Panc1 (cell line): ENCODE measurements around the gene ITGAD. TPM values are rescaled to one million over a fixed set of nuclear protein-coding genes. Genes with fewer than 3 reads are reported as not detected.
A peak's percentile ranks its signal among the peaks of the same experiment; 100 is the strongest.

ENCODE experiments used
- ATAC-seq: fragments of 200-7000 bp; cut with Tn5 transposase; 2 replicates; pipeline ENCODE4 v1.9.1; 2020; ENCODE audit warnings: mild to moderate bottlenecking, moderate library complexity
- BruUV-seq: library from RNA; stranded (reverse); fragments of 400-500 nt; replicated peaks from 2 replicates; lab custom pipeline; 2021; lab: Mats Ljungman, UMichigan
- CTCF ChIA-PET: fragments of 300-600 bp; sonication (Branson Sonifier 250); formaldehyde crosslinking; loops from one replicate; lab custom pipeline; 2022; ENCODE audit warnings: antibody characterized with exemption; lab: Charles Lee
- POLR2A ChIA-PET: fragments of 300-600 bp; sonication (Branson Sonifier 250); formaldehyde crosslinking; loops from one replicate; lab custom pipeline; 2022; ENCODE audit warnings: antibody characterized with exemption; lab: Charles Lee
- DNase-seq: peaks from one replicate; pipeline ENCODE4 v3.0.0-alpha.2; 2010; ENCODE audit warnings: low read depth, low spot score
- H3K27ac ChIP-seq: 2 replicates; pipeline ENCODE4 v1.5.1; 2011; ENCODE audit warnings: mild to moderate bottlenecking, low read length, inconsistent platforms
- H3K27me3 ChIP-seq: fragments of 200-500 bp; sonication (Bioruptor generic); 2 replicates; pipeline ENCODE4 v1.6.0; 2014; ENCODE audit warnings: low read length, inconsistent platforms; ENCODE audit not compliant: control insufficient read depth, insufficient read depth
- H3K36me3 ChIP-seq: fragments of 200-500 bp; sonication (Bioruptor generic); 2 replicates; pipeline ENCODE4 v1.5.1; 2014; ENCODE audit warnings: inconsistent platforms, mild to moderate bottlenecking, low read length, moderate library complexity; ENCODE audit not compliant: control insufficient read depth, insufficient read depth
- H3K4me1 ChIP-seq: 2 replicates; pipeline ENCODE4 v1.5.1; 2011; ENCODE audit warnings: inconsistent platforms, mild to moderate bottlenecking, low read length, moderate library complexity; ENCODE audit not compliant: control insufficient read depth, insufficient read depth
- H3K4me3 ChIP-seq, 2 experiments: 2 replicates each; pipeline ENCODE4 v1.5.1; 2011 to 2012; ENCODE audit warnings: low read depth in 2 of 2, low read length in 2 of 2, mild to moderate bottlenecking in 2 of 2, inconsistent platforms in 1 of 2, moderate library complexity in 1 of 2
- H3K9me3 ChIP-seq: fragments of 200-500 bp; sonication (Bioruptor generic); 2 replicates; pipeline ENCODE4 v1.5.1; 2014; ENCODE audit warnings: low read depth, mild to moderate bottlenecking, inconsistent platforms, low read length, moderate library complexity; ENCODE audit not compliant: control insufficient read depth, insufficient read depth
- POLR2AphosphoS5 ChIP-seq: IDR thresholded peaks from 2 replicates; pipeline ENCODE4 v1.6.1; 2012; ENCODE audit warnings: mild to moderate bottlenecking, low read depth, low read length, moderate library complexity
- SIN3A ChIP-seq: IDR thresholded peaks from 2 replicates; pipeline ENCODE4 v1.6.1; 2012; ENCODE audit warnings: low read depth, mild to moderate bottlenecking, low read length, moderate library complexity, borderline replicate concordance; ENCODE audit not compliant: insufficient read depth
- TCF7L2 ChIP-seq: IDR thresholded peaks from 2 replicates; pipeline ENCODE4 v1.6.1; 2011; ENCODE audit warnings: mild to moderate bottlenecking, low read depth, low read length, inconsistent platforms
- in situ Hi-C: cut with HindIII; loops from 2 replicates; pipeline ENCODE4 v1.10.0; 2016; ENCODE audit warnings: low sequenced_read_pairs, low pct_unique_long_range_greater_than_20kb
- intact Hi-C: fragments of 100-400 bp; cut with micrococcal nuclease; formaldehyde crosslinking; loops from one replicate; pipeline ENCODE4 v1.10.0; 2022; ENCODE audit not compliant: unreplicated experiment
- total RNA-seq: library from RNA; stranded (reverse); gene quantifications from one replicate; pipeline ENCODE4 v1.2.1, GENCODE V29; 2021; ENCODE audit not compliant: unreplicated experiment
- TF ChIP-seq, protein P1 (sequence below): fragments of 450-650 bp; IDR thresholded peaks from 2 replicates; pipeline ENCODE4 v1.5.1; 2017; ENCODE audit warnings: mild to moderate bottlenecking
- TF ChIP-seq, protein P2 (sequence below), 2 experiments: IDR thresholded peaks; 2 replicates each; pipeline ENCODE4 v1.6.1; 2011 to 2012; ENCODE audit warnings: low read depth in 2 of 2, control low read depth in 1 of 2, low read length in 1 of 2, mild to moderate bottlenecking in 1 of 2, moderate library complexity in 1 of 2; ENCODE audit not compliant: insufficient read depth in 1 of 2

ITGAD gene
- total RNA-seq, 1 experiment from 2014 or later, result not detected

DNA sequence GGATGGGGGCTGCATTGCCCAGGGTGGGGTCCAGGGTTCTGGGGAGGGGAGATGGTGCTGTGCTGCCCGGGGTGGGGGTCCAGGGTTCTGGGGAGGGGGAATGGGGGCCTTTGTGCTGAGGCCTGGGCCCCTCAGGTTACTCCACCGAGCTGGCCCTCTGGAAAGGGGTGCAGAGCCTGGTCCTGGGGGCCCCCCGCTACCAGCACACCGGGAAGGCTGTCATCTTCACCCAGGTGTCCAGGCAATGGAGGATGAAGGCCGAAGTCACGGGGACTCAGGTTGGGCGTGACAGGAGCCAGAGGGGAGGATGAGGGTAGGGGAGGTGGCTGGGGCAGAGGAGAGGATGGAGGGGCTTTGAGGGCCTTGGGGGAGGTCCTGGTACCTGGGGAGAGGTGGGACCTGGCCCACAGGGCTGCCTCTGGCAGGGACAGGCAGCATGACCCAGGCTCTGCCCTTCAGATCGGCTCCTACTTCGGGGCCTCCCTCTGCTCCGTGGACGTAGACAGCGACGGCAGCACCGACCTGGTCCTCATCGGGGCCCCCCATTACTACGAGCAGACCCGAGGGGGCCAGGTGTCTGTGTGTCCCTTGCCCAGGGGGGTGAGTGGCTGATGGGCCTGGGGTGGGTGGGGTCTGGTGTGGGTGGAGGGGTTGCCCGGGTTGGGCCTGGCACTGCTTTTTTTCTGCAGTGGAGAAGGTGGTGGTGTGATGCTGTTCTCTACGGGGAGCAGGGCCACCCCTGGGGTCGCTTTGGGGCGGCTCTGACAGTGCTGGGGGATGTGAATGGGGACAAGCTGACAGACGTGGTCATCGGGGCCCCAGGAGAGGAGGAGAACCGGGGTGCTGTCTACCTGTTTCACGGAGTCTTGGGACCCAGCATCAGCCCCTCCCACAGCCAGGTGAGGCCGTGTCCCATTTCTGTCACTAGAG is 30.4 kb upstream of the ITGAD start:
- no peak for DNase-seq
- POLR2A ChIA-PET, result no interaction called here
- no peaks in the 10 kb centered on the region for H3K36me3 ChIP-seq
- in situ Hi-C loops (no loop called here), intact Hi-C loops (no loop called here)
- H3K4me3 ChIP-seq, result no peak overlapping the region
- CTCF ChIA-PET, result no interaction called here
- no peaks in the 10 kb centered on the region for H3K9me3 ChIP-seq
- 0 out of 2 replicates have a peak, but pooled peaks have one; percentile 44 for ATAC-seq
- H3K27ac ChIP-seq, result no peak overlapping the region
- BruUV-seq, result no TSS peak
- H3K27me3 ChIP-seq, result no peaks in the 10 kb centered on the region
- no peaks in the 10 kb centered on the region for H3K4me1 ChIP-seq
- TF ChIP-seq, protein P1, sequence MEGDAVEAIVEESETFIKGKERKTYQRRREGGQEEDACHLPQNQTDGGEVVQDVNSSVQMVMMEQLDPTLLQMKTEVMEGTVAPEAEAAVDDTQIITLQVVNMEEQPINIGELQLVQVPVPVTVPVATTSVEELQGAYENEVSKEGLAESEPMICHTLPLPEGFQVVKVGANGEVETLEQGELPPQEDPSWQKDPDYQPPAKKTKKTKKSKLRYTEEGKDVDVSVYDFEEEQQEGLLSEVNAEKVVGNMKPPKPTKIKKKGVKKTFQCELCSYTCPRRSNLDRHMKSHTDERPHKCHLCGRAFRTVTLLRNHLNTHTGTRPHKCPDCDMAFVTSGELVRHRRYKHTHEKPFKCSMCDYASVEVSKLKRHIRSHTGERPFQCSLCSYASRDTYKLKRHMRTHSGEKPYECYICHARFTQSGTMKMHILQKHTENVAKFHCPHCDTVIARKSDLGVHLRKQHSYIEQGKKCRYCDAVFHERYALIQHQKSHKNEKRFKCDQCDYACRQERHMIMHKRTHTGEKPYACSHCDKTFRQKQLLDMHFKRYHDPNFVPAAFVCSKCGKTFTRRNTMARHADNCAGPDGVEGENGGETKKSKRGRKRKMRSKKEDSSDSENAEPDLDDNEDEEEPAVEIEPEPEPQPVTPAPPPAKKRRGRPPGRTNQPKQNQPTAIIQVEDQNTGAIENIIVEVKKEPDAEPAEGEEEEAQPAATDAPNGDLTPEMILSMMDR, result no peak
- no peak for TF ChIP-seq SIN3A

DNA sequence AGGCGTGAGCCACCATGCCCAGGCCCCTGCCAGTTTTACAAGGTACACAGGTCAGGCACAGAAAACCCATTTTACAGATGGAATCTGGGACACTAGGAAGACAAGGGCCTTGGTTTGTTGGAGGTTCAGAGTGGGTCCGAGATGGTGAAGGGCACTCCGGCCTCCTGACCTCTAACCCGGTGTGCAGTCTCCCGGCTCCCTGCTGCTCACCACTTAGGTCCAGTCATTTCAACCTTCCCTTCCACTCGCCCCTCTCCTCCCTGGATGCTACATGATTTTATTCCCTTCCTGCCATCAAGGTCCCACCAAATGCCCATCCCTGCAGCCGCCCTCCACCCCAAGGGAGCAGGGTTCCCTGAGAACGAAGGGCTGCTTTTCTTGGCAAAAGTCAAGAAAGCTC is 29.4 kb upstream of the ITGAD start:
- intact Hi-C loops, result no loop called here
- DNase-seq, result no peak
- H3K27ac ChIP-seq, result no peak overlapping the region
- no peaks in the 10 kb centered on the region for H3K27me3 ChIP-seq
- no peaks in the 10 kb centered on the region for H3K36me3 ChIP-seq
- ChIA-PET POLR2A (no interaction called here), CTCF (no interaction called here)
- no peak overlapping the region for H3K4me3 ChIP-seq
- no peak for ATAC-seq
- TF ChIP-seq SIN3A (no peak), TCF7L2 (no peak), POLR2AphosphoS5 (no peak)
- TF ChIP-seq, protein P2, sequence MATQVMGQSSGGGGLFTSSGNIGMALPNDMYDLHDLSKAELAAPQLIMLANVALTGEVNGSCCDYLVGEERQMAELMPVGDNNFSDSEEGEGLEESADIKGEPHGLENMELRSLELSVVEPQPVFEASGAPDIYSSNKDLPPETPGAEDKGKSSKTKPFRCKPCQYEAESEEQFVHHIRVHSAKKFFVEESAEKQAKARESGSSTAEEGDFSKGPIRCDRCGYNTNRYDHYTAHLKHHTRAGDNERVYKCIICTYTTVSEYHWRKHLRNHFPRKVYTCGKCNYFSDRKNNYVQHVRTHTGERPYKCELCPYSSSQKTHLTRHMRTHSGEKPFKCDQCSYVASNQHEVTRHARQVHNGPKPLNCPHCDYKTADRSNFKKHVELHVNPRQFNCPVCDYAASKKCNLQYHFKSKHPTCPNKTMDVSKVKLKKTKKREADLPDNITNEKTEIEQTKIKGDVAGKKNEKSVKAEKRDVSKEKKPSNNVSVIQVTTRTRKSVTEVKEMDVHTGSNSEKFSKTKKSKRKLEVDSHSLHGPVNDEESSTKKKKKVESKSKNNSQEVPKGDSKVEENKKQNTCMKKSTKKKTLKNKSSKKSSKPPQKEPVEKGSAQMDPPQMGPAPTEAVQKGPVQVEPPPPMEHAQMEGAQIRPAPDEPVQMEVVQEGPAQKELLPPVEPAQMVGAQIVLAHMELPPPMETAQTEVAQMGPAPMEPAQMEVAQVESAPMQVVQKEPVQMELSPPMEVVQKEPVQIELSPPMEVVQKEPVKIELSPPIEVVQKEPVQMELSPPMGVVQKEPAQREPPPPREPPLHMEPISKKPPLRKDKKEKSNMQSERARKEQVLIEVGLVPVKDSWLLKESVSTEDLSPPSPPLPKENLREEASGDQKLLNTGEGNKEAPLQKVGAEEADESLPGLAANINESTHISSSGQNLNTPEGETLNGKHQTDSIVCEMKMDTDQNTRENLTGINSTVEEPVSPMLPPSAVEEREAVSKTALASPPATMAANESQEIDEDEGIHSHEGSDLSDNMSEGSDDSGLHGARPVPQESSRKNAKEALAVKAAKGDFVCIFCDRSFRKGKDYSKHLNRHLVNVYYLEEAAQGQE (IDR thresholded peaks at IDR 0.05; ENCODE audit: insufficient read depth in 1 of 2, low read depth in 2 of 2, low read length in 1 of 2), result no peak
- TF ChIP-seq, protein P1, result no peak
- no peaks in the 10 kb centered on the region for H3K4me1 ChIP-seq
- no TSS peak for BruUV-seq
- H3K9me3 ChIP-seq, result no peaks in the 10 kb centered on the region
- in situ Hi-C loops, result no loop called here
